GM19240 (cell line): Measurements from ENCODE around the gene HTR3D.
"Not testable (repeated sequence)": the region's sequence is repeated elsewhere in the genome, so short reads cannot be mapped to it uniquely, and the experiment has no call there.

Experiments
- DNase-seq: peaks from one replicate; pipeline ENCODE4 v3.0.0; 2011; ENCODE audit warnings: low spot score; ENCODE audit not compliant: insufficient read length

Gene HTR3D

GRCh38 chr3:184066211-184066610 is 34.7 kb downstream of the HTR3D start:
- no peak for DNase-seq

DNA sequence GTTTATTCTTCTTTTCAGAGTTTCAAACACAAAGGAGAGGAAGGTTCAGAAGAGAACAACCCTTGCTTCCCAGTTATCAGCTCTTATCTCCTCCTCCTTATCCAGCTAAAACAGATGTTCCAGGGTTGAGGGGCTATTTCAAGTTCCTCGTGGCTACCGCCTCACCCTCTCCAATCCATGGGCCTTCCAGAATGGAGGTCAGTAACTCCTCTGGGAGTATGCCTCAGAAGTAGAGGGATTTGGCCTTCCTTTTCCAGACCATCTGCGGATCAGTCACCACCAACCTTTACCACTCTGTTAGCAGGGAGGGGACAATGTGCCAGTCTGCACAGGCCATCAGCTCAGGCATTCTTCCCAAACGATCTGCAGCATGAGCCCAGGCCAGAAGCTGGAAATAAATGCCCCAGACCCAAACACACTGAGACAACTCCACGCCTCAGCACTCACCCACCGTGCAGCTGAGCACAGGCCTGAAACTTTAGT is 36.1 kb downstream of the HTR3D start:
- DNase-seq: no peak

DNA sequence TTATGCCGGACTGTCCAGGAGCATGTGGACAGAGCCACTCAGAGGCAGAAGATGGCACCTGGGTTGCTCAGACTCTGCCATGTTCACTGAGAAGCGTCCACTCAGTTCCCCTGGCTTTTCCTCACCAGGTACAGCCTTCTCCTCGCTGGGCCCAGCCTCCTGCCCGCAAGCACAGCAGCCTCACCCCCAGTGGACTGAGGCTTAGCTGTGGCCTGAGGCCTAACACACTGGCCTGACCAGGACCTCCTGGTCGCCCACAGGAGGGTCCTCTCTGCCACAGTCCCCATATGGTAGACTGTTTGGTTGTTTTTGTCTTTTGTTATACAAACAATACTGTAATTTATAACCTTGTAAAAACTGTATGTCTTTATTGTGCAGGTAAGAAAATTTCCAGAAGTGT is 36.8 kb downstream of the HTR3D start:
- DNase-seq: no peak

DNA sequence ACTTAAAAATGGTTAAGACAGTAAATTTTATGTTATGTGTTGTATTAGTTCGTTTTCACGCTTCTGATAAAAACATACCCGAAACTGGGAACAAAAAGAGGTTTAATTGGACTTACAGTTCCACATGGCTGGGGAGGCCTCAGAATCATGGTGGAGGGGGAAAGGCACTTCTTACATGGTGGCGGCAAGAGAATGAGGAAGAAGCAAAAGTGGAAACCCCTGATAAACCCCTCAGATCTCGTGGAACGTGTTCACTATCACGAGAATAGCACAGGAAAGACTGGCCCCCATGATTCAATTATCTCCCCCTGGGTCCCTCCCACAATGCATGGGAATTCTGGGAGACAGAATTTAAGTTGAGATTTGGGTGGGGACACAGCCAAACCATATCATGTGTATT is 39.6 kb downstream of the HTR3D start:
- not testable (repeated sequence) for DNase-seq

DNA sequence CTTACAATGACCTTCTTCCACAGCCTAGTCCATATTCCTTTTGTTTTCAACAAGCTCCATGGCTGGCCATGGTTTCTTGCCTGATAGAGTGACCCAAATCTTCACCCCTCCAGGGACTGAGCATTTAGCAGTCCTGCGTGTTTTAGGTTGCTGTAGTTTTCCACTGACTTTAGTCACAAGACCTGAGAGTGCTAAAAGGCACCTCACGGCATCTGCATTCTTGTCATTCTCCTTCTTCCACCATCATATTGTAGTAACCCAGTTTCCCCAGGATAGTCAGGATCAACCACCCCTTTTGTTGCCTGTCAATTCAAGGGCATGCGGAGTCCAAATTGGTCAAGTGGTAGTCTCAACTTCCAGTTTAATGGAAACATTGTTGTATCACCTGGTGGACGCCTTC is 42.1 kb downstream of the HTR3D start:
- no peak for DNase-seq

DNA sequence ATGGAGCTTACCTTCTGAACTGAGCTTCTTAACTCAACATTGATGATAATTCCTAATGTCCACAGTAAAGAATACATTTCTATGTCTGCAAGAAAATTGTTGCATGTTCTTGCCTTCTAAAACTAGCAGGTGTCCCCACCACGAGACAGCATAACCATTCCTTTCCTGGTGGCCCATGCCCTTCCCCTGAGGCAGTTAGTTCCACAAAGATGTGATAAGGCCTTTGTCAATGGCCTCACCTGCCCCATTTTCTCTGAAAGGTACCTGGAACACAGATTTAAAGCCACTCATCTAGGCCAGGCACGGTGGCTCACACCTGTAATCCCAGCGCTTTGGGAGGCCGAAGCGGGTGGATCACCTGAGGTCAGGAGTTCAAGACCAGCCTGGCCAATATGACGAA is 44.4 kb downstream of the HTR3D start:
- DNase-seq: no peak

- no peak for DNase-seq
Measured at GRCh38 chr3:184077881-184078280, 46.3 kb downstream of the HTR3D start.

- DNase-seq: no peak
Measured at GRCh38 chr3:184078851-184079250, 47.3 kb downstream of the HTR3D start.

GRCh38 chr3:184081116-184081830 is 49.7 kb downstream of the HTR3D start:
- DNase-seq: no peak

GRCh38 chr3:184082034-184082433 is 50.5 kb downstream of the HTR3D start:
- no peak for DNase-seq

DNA sequence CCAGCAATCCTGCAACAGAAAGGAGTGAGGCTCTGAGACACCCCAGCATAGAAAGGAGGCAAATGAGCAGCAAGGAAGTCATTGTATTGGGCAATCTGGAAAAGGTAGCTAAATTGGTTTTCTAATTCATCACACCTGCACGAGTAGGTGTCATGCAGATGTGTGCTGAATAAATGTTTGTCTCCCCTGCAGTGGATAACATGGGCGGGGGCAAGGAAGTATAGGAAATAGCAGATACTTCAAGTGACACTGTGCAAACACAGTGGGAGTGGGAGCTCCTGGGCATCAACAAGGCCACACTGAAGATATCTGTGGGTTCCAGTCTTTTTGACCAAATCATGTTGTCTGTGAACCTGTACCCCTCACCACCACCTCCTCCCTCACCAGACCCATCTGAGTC is 50.9 kb downstream of the HTR3D start:
- DNase-seq: no peak

DNA sequence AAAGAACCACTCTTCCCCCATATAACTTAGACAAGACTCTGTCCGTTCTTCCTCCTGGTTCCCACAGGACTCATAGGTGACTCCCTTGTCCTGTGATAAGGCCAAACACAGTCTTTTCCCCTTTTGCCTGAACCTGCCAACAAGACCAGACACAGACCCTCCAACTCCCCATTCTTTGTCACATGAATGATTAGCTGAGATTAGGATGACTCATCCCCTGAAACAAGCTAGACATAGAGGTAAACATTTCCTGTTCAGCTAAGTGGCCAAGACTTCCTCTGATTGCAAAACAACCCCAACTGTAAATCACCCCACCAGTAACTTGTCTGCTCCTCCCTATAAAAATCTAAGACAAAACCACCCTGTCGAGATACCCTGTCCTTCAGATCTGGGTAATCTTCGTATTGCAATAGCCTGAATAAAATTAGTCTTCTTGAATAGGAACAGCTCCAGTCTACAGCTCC is 53.9 kb downstream of the HTR3D start:
- DNase-seq: no peak
